Loucy (cell line): ENCODE data around the gene OTUD5.
A peak's percentile ranks its signal among the peaks of the same experiment; 100 is the strongest.

Source experiments
- H2AFZ ChIP-seq: fragments of 200-600 bp; sonication (generic); 2 replicates; pipeline ENCODE4 v1.6.0; 2016; ENCODE audit warnings: antibody characterized with exemption, mild to moderate bottlenecking, low read length, moderate library complexity
- H3F3A ChIP-seq: fragments of 200-600 bp; 2 replicates; pipeline ENCODE4 v1.6.0; 2016; ENCODE audit warnings: antibody characterized with exemption, low read depth, mild to moderate bottlenecking
- H3K27me3 ChIP-seq: fragments of 200-600 bp; sonication (generic); 2 replicates; pipeline ENCODE4 v1.6.1; 2014; ENCODE audit warnings: low read length, mild to moderate bottlenecking; ENCODE audit not compliant: insufficient read depth, poor library complexity, severe bottlenecking
- H3K36me3 ChIP-seq: fragments of 200-600 bp; sonication (generic); 2 replicates; pipeline ENCODE4 v1.6.1; 2016; ENCODE audit warnings: low read length; ENCODE audit not compliant: insufficient read depth
- H3K4me1 ChIP-seq: fragments of 200-600 bp; sonication (generic); 2 replicates; pipeline ENCODE4 v1.5.1; 2014; ENCODE audit warnings: low read length, mild to moderate bottlenecking; ENCODE audit not compliant: insufficient read depth, poor library complexity, severe bottlenecking
- H3K4me2 ChIP-seq: fragments of 200-600 bp; sonication (generic); 2 replicates; pipeline ENCODE4 v1.6.0; 2014; ENCODE audit warnings: antibody characterized with exemption, low read length, low read depth, mild to moderate bottlenecking; ENCODE audit not compliant: poor library complexity, severe bottlenecking
- H3K4me3 ChIP-seq: fragments of 200-600 bp; sonication (generic); 2 replicates; pipeline ENCODE4 v1.5.1; 2014; ENCODE audit warnings: low read length, mild to moderate bottlenecking, mixed read lengths; ENCODE audit not compliant: poor library complexity, severe bottlenecking
- H3K79me2 ChIP-seq: fragments of 200-600 bp; sonication (generic); 2 replicates; pipeline ENCODE4 v1.6.1; 2014; ENCODE audit warnings: low read length; ENCODE audit not compliant: insufficient read depth
- H3K9ac ChIP-seq: fragments of 200-600 bp; sonication (generic); 2 replicates; pipeline ENCODE4 v1.6.0; 2014; ENCODE audit warnings: mild to moderate bottlenecking, low read depth, low read length, moderate library complexity; ENCODE audit not compliant: poor library complexity, severe bottlenecking
- H3K9me2 ChIP-seq: fragments of 200-600 bp; sonication (generic); replicated peaks from 2 replicates; pipeline ENCODE4 v1.6.1; 2016; ENCODE audit warnings: low read depth, low read length, mixed read lengths
- H3K9me3 ChIP-seq: fragments of 200-600 bp; sonication (generic); 2 replicates; pipeline ENCODE4 v1.6.1; 2014; ENCODE audit warnings: mild to moderate bottlenecking, antibody characterized with exemption, low read length, low read depth; ENCODE audit not compliant: insufficient read depth
- H4K20me1 ChIP-seq: fragments of 200-600 bp; sonication (generic); 2 replicates; pipeline ENCODE4 v1.6.0; 2014; ENCODE audit warnings: antibody characterized with exemption, low read length, mild to moderate bottlenecking; ENCODE audit not compliant: insufficient read depth, poor library complexity, severe bottlenecking
- CTCF ChIP-seq: fragments of 200-600 bp; sonication (generic); conservative IDR thresholded peaks from 2 replicates; pipeline ENCODE4 v1.5.1; 2014; ENCODE audit warnings: mild to moderate bottlenecking, antibody characterized with exemption, low read length
- EZH2phosphoT487 ChIP-seq: fragments of 200-600 bp; IDR thresholded peaks from 2 replicates; pipeline ENCODE4 v1.6.1; 2018; ENCODE audit warnings: antibody characterized with exemption, mild to moderate bottlenecking, moderate library complexity, borderline replicate concordance

OTUD5 gene

GRCh38 chrX:48896611-48897011 lies 60.8 kb downstream of the OTUD5 start:
- H3K27me3 ChIP-seq = no peaks in the 10 kb centered on the region
- H3K4me2 ChIP-seq = peak overlapping the region; percentile 73
- H2AFZ ChIP-seq = no peak overlapping the region
- H3K4me3 ChIP-seq = peak overlapping the region; percentile 96
- no peaks in the 10 kb centered on the region for H3K4me1 ChIP-seq
- peaks cover 39% of the 10 kb centered on the region for H3K79me2 ChIP-seq
- TF ChIP-seq EZH2phosphoT487 = no peak
- TF ChIP-seq CTCF = no peak
- no peaks in the 10 kb centered on the region for H3K9me3 ChIP-seq
- peaks cover 24% of the 10 kb centered on the region for H4K20me1 ChIP-seq
- H3K9ac ChIP-seq = peak overlapping the region; percentile 97
- H3F3A ChIP-seq = no peaks in the 10 kb centered on the region
- no peaks in the 10 kb centered on the region for H3K9me2 ChIP-seq
- H3K36me3 ChIP-seq = no peaks in the 10 kb centered on the region; the same call in 1 of the 2 replicates

- Histone ChIP-seq H3K36me3 (no peaks in the 10 kb centered on the region), H2AFZ (no peak overlapping the region), H3K4me2 (no peak overlapping the region), H3K4me3 (no peak overlapping the region), H3F3A (no peaks in the 10 kb centered on the region), H3K9me2 (no peaks in the 10 kb centered on the region), H3K9me3 (no peaks in the 10 kb centered on the region), H3K27me3 (no peaks in the 10 kb centered on the region), H3K9ac (no peak overlapping the region), H3K4me1 (no peaks in the 10 kb centered on the region), H3K79me2 (peaks cover 39% of the 10 kb centered on the region), H4K20me1 (peaks cover 24% of the 10 kb centered on the region)
- no peak for TF ChIP-seq EZH2phosphoT487
- TF ChIP-seq CTCF = no peak
Measured at GRCh38 chrX:48894891-48895290, 62.5 kb downstream of the OTUD5 start.

- Histone ChIP-seq H3K4me2 (no peak overlapping the region), H3K36me3 (no peaks in the 10 kb centered on the region), H3K9me2 (no peaks in the 10 kb centered on the region), H3K79me2 (peaks cover 28% of the 10 kb centered on the region; the same call in 1 of the 2 replicates), H3K4me3 (no peak overlapping the region), H3K9me3 (no peaks in the 10 kb centered on the region), H4K20me1 (peaks cover 19% of the 10 kb centered on the region), H3K27me3 (no peaks in the 10 kb centered on the region), H3F3A (no peaks in the 10 kb centered on the region), H3K4me1 (no peaks in the 10 kb centered on the region), H2AFZ (no peak overlapping the region), H3K9ac (no peak overlapping the region)
- TF ChIP-seq EZH2phosphoT487 (no peak), CTCF (no peak)
Measured at GRCh38 chrX:48893556-48894348, 63.7 kb downstream of the OTUD5 start.
